ENCODE measurements around the gene CST6. TPM values are rescaled to one million over a fixed set of nuclear protein-coding genes. Genes with fewer than 3 reads are reported as not detected.
"Not testable (repeated sequence)": the region's sequence is repeated elsewhere in the genome, so short reads cannot be mapped to it uniquely, and the experiment has no call there.

CST6 gene
- total RNA-seq, 1 donor from 2014 or later: 279 TPM

DNA sequence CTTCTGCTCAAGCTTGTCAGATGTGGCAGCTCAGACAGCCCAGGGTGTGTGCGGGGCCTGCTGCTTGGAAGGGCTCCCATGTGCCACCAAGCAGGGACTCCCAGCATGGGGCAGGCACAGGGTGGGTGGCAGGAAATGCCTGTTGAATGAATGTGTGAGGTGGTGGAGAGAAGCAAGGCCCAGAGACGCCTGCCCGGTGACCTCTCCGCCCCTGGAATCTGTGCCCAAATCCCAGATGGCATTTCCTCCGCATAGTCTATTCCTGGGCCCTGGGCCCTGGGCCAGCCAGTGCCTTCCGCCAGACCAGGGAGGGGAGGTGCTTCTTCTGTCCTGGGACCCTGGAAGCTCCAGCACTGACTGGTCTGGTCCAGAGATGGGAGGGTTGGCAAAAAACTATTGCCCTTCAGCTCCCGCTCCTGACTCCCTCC is 3.7 kb downstream of the CST6 start:
- DNase-seq: no peak

DNA sequence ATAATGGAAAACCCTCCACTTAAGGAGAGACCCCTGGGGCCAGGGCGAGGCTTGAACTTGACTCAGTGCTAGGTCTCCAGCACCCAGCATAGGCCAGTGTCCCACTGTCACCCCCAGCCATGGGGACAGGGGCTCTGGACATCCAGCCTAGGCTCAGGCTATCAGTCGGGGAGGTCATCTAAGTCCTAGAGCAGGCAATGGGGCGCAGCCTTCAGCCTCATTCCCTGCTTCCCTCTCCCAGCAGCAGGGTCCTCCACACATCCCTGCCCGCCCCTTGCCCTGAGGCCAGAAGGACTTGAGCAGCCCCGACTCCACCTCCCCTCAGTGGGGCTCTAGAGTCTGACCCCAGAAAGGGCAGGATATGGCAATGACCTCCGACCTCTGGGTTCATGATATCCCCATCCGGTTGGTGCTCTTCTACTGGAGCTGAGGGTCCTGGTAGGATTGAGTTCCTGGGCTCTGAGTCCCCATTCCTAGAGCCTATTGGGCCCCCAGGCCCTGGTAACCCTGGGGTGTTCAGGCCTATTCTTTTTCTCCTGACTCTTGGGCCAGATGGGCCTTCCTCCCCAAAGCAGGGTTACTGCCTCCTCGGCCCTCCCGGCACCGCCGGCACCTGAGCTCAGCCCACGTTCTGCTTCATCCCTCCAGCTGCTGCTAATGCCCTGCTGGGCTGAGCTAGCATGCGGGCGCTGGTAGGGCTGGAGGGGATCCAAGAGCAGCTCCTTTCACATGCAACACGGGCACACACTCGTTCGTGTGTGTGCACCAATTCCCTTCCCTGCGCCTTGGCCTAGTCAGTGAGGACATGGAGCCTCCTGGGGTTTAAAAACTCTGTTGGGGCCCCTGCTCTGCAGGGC is 4.4 kb downstream of the CST6 start:
- DNase-seq: no peak

- DNase-seq: no peak
Observed at GRCh38 chr11:66016793-66017177, 5.0 kb downstream of the CST6 start.

- DNase-seq: no peak
Observed at GRCh38 chr11:66017321-66017720, 5.5 kb downstream of the CST6 start.

DNA sequence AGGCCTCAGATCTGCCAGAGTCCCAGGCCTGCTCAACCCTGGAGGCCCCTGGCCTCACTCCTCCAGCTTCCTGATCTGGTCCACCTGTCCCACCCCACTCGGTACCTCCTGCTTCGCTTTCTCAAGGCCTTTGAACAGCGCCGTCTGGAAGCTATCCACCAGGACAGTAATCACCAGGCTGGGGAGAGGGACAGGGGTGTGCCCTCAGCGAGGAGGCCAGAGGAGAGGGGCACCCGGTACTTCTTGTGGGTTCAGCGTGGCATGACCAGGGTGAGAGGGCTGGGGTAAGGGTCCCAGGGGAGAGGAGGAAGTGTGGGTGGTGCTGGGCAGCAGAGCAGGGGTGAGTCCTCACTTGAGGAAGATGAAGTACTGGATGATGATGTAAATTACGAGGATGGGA is 8.4 kb downstream of the CST6 start:
- DNase-seq: no peak

DNA sequence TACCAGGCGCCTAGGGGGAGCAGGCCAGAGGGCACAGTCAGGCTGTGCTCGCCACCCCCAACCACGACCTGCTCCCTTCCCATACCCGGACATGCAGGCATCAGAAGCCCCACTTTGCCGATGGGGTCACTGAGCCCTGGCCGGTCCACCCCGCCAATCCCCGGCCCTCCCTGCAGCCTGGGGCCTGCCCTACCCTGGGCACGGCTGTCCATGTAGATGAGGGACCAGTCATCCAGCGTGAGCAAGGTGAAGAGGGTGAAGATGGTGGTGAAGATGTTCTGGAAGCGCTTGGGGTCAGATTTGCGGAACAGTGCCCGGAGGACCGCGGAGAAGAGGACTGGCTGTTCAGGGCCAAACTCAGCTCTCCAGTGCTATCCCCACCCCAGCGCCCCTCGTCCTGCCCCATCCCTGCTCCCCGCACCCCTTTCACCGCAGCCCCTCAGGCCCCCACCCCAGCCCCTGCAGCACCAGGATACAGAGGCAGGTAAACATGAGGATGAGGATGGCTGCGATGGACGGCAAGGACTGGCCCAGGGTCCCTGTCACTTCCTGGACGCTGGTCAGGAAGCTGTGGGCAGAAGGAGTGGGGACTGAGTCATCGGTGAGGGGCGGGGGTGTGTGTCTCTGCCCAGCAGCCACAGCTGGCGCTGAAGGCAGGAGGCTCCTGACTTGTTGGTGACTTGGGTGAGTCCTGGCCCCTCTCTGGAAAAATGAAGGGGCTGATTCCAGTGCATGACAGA is 9.0 kb downstream of the CST6 start:
- DNase-seq: no peak

DNA sequence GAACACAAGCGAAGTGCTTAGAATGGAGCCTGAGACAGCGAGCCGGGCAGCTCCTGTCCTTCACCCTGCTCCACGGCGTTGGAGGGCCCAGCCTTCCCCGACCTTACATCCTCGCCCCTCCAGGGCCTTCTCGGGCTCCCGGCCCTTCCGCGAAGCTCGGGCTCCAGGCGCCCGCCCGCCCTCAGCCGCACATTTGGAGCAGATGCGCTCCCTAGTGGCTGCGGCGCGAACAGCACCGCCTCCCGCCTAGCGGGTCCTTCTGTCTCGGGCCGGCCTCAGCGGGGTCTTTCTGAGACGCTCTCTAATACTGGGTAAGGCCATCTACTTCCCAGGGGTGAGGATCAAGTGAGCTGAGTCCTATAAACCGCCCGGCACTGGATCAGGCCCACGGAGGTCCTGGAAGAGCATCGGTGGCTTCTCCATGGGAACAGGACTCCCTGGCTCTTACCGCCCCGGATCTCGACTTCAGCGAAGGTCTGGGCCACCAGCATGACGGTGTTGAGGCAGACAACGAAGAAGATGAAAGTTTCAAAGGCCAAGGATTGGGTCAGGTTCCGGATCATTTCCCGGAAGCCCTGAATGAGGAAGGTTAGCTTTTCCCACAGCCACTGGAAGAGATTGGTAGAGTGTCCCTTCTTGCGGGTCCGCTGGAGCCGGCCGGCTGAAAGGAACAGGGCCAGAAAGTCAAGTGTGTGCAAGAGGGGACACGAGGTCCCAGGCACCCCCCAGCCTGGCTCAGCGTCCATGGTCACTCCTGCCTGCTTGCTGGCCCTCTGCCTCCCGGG is 10.8 kb downstream of the CST6 start:
- no peak for DNase-seq

- not testable (repeated sequence) for DNase-seq
Observed at GRCh38 chr11:66023186-66023440, 11.3 kb downstream of the CST6 start.

DNA sequence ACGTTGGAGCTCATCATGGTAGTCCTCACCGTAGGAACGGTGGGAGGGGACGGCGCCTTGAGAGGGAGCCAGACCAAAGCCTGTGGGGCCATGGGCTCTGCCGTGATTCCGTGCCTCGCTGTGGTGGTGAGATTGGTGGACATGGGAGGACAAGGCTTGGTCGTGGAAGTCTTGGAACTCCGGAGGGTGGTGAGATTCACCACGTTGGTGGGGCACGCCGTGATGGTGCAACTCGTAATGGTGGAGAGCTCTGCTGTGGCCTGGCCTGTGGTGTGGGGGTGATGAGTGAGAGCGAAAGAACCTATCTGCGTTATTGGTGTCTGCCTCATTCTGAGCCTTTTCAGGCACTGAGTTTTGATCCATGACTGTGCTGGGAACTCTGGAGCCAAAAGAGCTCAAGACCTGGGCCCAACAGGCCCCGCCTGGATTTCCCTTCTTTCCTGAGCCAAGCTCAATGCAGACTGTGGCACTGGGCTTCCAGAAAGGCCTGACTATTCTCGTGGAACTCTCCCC is 14.3 kb downstream of the CST6 start, which contains the start of gene CATSPER1:
TSS of gene CATSPER1 (minus strand) at position 463 of the 513 bp plus-strand sequence. CDS start at position 363, 100 bp downstream.
- DNase-seq: no peak

DNA sequence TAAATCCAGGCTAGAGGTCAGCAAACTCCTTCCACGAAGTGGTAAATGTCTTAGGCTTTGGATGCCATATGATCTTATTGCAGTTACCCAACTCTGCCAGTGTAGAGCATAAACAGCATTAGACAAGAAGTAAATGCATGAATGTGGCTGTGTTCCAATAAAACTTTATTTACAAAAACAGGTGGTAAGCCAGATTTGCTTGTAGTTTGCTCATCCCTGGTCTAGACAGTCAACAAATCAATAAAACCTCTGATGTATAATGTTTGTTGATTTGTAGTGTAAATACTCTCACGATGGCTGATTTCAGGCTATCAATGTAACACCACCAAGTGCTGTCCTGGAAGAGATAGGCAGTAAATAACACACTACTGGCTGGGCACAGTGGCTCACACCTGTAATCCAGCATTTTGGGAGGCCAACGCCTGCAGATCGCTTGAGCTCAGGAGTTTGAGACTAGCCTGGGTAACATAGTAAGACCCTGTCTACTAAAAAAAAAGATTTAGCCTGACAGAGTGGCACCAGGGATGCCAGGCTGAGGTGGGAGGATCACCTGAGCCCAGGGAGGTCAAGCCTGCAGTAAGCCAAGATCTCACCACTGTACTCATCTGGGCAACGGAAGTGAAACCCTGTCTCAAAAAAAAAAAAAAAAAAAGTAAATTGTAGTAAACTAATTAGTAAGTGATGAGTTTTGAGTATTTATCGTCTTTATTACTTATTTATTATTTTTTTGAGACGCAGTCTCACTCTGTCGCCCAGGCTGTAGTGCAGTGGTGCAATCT is 21.3 kb downstream of the CST6 start:
- no peak for DNase-seq

GRCh38 chr11:66035653-66036333 is 24.0 kb downstream of the CST6 start:
- no peak for DNase-seq

DNA sequence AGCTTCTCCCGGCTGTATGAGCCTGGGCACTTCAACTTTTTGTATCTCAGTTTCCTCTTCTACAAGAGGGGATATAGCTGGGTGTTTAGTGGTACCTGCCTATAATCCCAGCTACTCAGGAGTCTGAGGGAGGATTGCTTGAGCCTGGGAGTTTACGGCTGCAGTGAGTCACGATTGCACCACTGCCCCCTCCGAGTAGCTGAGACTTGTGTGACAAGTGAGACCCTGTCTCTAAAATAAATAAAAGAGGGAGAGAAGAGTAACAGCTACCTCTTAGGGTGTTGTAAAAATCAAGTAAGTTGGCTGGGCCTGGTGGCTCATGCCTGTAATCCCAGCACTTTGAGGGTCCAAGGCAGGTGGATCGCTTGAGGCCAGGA is 24.5 kb downstream of the CST6 start:
- no peak for DNase-seq

GRCh38 chr11:66037327-66037726 is 25.5 kb downstream of the CST6 start:
- DNase-seq: no peak

DNA sequence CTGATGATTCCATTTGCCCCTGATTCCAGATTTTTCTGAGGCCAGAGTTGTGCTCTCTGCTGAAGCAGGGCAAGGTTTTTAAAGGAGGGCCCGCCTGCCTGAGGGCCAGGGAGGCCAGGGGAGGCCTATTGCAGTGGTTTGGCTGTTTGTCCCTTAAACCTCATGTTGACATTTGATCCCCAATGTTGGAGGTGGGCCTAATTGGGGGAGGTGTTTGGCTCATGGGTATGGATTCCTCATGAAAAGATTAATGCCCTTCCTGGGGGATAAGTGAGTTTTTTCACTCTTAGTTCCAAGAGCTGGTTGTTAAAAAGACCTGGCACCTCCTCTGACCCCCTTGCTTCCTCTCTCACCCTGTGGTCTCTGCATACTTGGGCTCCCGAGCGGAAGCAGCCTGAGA is 28.0 kb downstream of the CST6 start:
- no peak for DNase-seq

- DNase-seq: no peak
Observed at GRCh38 chr11:66042227-66042995, 30.6 kb downstream of the CST6 start.

DNA sequence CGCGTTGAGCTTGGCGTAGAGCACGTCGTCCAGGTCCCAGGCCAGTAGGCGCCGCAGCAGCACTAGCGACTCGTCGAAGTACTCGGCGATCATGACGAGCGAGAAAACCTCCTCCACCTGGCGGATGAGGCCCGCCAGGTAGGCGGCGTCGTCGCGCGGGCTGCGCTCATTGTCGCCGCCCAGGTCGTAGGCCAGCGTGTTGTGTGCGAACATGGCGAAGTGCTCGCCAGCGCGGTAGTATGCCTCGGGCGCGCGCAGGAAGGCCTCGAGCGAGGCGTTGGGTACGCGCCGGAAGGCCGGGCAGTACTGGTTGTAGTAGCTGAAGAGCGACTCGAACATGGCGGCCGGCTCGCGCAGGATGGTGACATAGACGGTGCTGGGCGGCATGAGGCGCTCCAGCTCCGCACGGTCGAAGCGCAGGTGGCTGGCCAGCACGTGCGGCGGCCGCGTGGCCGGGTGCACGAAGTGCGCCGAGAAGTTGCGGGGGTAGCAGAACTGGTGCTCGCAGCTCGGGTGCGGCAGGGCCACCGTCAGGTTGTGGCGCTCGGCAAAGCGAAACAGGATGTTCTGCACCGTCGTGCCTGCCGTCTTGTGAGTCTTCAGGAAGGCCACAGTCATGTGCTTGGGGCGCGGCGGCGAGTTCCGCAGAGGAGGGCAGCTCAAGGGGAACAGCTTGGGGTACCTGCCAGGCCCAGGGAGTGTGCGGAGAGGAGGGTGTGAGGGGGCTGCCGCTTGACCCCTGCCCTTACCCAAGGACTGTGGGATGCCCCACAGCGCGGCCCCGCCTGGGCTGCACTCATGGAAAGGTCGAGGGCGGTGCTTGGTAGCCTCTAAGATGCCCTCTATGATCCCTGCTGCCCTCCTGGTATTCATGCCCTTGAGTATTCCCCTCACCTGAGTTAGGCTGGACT is 31.4 kb downstream of the CST6 start:
- no peak for DNase-seq

DNA sequence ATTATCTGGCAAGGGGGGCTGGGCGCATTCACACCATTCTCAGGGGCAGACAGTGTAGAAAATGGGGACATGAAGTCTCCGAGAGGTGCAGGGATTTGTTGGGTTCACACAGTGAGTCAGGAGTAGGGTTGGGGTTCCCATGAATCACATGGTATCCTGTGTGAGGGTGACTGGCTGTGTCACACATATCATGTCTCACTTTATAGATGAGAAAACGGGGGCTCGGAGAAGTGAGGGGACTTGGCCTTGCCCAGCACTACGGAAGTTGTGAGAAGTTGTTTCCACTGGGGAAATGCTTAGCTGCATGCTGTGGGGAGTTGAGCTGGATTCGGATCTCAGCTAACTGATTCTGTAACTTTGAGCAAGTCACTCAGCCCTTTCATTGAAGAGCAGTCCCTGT is 32.9 kb downstream of the CST6 start:
- no peak for DNase-seq

GRCh38 chr11:66045177-66045639 is 33.4 kb downstream of the CST6 start:
- DNase-seq: peak; percentile 40

GRCh38 chr11:66046901-66047300 is 35.1 kb downstream of the CST6 start:
- no peak for DNase-seq
